HG02870 (cell line): Measurements from ENCODE around the gene ADAMTSL1.

Source experiments
- ATAC-seq: cut with Tn5 transposase; IDR thresholded peaks from one replicate; pipeline ENCODE4 v1.9.1; 2021; ENCODE audit warnings: mild to moderate bottlenecking, moderate library complexity; ENCODE audit not compliant: unreplicated experiment

Gene ADAMTSL1

GRCh38 chr9:18466101-18466500 is 7.9 kb upstream of the ADAMTSL1 start:
- no peak for ATAC-seq

GRCh38 chr9:18467696-18468095 is 6.3 kb upstream of the ADAMTSL1 start:
- ATAC-seq: no peak

- ATAC-seq: no peak
Observed at GRCh38 chr9:18472435-18472834, 1.5 kb upstream of the ADAMTSL1 start.

- no peak for ATAC-seq
Observed at GRCh38 chr9:18472841-18473251, 1.1 kb upstream of the ADAMTSL1 start.

- no peak for ATAC-seq
Observed at GRCh38 chr9:18474783-18475182, 830 bp downstream of the ADAMTSL1 start.

- no peak for ATAC-seq
Observed at GRCh38 chr9:18477121-18477660, 3.2 kb downstream of the ADAMTSL1 start.

GRCh38 chr9:18477719-18478118 is 3.8 kb downstream of the ADAMTSL1 start:
- no peak for ATAC-seq

- ATAC-seq: no peak
Observed at GRCh38 chr9:18478501-18479361, 4.8 kb downstream of the ADAMTSL1 start.

GRCh38 chr9:18479405-18479804 is 5.5 kb downstream of the ADAMTSL1 start:
- no peak for ATAC-seq

GRCh38 chr9:18480662-18481093 is 6.7 kb downstream of the ADAMTSL1 start:
- ATAC-seq: no peak

- ATAC-seq: no peak
Observed at GRCh38 chr9:18482371-18482770, 8.4 kb downstream of the ADAMTSL1 start.

- no peak for ATAC-seq
Observed at GRCh38 chr9:18485714-18486113, 11.8 kb downstream of the ADAMTSL1 start.

GRCh38 chr9:18487611-18488010 is 13.7 kb downstream of the ADAMTSL1 start:
- no peak for ATAC-seq

GRCh38 chr9:18488886-18489285 is 14.9 kb downstream of the ADAMTSL1 start:
- no peak for ATAC-seq

- ATAC-seq: no peak
Observed at GRCh38 chr9:18489861-18490260, 15.9 kb downstream of the ADAMTSL1 start.

GRCh38 chr9:18490641-18491370 is 16.9 kb downstream of the ADAMTSL1 start:
- no peak for ATAC-seq

- ATAC-seq: no peak
Observed at GRCh38 chr9:18492612-18493011, 18.7 kb downstream of the ADAMTSL1 start.

- no peak for ATAC-seq
Observed at GRCh38 chr9:18493451-18493993, 19.6 kb downstream of the ADAMTSL1 start.

GRCh38 chr9:18495065-18495464 is 21.1 kb downstream of the ADAMTSL1 start:
- no peak for ATAC-seq

GRCh38 chr9:18496256-18497000 is 22.5 kb downstream of the ADAMTSL1 start:
- ATAC-seq: no peak

GRCh38 chr9:18499062-18499461 is 25.1 kb downstream of the ADAMTSL1 start:
- no peak for ATAC-seq
